ENCODE measurements around the gene WNT7A. TPM values are rescaled to one million over a fixed set of nuclear protein-coding genes. Genes with fewer than 3 reads are reported as not detected.

WNT7A gene
- total RNA-seq, 1 donor from 2014 or later = 0.44 TPM

DNA sequence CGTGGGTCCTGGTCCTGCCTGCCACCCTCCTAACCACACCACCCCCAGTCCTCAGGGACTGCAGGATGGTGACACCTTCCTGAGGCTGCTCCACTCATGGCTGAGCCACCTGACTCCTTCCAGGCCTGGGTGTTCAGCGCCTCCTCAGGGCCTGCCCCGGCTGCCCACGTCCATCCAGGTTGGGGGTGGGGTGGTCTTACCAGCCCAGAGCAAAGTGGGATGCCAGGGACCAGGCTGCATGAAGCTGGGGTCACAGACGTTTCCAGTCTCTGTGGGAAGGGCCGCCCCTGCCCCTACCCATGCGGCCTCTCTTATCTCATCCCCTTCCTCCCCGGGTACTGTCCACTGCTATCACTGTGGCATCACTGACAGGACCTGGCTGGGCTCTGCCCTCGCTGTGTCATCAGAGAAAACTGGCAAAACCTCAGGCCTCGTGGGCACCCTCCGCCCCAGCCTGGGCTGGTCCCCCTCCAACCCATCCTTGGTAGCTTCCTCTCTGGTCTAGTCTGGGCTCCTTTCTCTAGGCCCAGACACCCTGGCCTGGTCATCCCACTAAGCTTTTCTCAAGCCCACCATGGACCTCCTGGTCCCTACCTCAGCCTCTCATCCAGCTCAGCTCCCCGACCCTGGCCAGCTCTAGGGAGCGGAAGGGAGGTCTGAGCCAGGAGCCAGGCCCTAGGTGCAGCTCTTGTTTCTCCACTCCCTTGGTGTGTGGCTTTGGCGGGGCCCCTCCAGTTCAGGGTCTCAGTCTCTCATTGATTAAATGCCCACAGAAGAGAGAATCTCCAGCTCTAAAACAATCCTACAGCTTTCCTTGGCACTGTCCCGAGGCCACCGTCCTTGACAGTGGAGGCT, 32.9 kb downstream of the WNT7A start:
- intact Hi-C loops (cut with micrococcal nuclease) = no loop called here

DNA sequence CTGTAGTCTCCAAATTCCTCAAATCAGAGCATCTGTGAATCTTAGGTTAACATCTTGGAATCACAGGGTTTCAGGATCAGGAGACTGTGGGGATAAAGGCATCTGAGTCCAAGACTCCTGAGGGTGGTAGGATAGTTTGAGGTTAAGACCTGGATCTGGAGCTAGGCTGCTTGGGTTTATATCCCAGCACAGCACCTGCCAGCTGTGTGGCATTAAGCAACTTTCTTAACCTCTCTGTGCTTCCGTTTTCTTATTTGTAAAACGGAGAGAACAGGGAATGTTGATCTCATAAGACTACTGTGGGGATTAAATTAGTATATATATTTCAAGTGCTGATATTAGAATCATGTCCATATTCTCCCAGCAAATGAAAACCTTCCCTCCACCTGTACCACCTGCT, 33.6 kb downstream of the WNT7A start:
- intact Hi-C loops (cut with micrococcal nuclease) = no loop called here

DNA sequence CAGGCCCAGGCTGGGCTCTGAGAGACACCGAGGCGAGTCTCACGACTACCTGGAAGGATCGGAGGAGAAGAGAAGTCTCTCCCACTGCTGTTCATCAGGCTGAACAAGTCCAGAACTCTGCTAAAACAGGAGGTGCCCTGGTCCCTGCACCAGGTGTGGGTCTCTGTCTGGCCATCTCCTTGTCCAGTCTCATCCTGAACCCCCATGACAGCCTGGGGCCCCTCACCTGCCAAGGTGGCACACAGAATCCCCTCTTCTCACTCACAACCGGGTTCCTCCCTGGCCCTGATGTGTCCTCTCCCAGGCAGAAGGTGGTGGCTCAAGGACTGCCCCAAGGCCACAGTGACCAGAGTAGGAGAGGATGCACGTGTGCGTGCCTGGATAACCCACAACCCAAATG, 34.1 kb downstream of the WNT7A start:
- intact Hi-C loops (cut with micrococcal nuclease) = no loop called here

DNA sequence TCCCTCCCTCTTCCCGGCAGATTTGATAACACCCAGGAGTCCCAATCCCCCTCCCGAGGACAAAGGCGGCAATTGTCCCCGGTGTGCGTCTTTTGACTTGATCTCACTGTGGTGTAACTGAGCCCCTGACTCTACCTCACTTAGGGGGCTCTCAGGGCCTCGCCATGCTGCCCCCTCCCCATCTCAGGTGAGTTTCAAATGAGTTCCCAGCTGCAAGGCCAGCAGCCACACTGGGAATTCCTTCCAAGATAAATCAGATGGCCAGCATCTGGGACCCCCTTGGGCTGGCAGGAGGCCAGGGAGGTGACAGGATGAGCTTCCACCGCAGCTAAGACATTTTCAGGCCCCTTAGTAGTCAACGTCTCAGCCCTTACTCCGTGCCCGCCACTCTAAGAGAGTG, 35.0 kb downstream of the WNT7A start:
- intact Hi-C loops (cut with micrococcal nuclease) = no loop called here

DNA sequence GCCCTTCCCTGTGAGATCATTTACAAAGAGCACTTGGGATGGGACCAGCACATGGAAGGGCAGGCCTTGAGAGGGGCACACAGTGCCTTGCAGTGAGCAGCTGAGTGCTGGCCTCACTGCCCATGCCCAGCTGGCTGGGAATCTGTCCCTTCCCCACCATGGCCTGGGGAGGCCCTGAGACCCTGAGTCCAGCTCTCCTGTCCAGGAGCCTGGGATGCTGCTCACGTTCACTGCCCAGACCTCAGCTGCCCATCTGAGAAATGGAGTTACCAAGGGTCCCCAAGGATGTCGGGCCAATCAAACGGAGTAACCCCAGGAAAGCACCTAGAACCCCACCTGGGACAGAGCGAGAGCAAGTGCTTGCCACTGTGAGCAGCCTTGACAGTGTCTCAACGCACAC, 35.6 kb downstream of the WNT7A start:
- intact Hi-C loops (cut with micrococcal nuclease) = no loop called here

DNA sequence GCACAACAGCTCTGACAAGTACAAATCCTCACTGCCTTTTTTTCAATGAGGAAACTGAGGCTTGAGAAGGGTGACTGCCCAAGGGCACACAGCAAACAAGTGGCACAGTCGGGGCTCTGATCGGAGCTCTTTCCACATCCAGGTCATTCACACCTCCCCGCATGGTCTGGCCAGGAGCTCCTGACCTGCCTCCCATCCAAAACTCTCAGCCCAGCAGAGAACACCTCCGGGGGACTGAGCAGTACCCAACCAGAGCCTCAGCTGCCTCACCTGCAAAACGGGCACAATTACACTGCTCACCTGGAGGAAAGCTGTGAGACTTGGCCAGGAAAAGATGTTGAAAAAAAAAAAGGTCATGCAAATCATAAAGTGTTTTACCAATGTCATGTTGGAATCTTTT, 36.5 kb downstream of the WNT7A start:
- intact Hi-C loops (cut with micrococcal nuclease) = no loop called here

DNA sequence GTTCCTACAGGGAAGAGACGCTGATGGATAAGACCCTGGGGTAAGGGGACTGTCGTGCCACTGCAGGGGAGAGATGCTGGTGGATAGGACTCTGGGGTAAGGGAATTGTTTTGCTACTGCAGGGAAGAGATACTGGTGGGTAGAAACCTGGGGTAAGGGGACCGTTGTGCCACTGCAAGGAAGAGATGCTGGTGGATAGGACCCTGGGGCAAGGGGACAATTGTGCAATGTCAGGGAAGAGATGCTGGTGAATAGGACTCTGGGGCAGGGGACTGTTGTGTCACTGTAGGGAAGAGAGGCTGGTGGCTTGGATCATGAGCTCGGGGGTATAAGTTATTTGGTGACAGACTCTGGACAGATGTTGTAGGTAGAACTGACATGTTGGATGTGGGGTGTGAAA, 37.6 kb downstream of the WNT7A start:
- intact Hi-C loops (cut with micrococcal nuclease) = no loop called here

DNA sequence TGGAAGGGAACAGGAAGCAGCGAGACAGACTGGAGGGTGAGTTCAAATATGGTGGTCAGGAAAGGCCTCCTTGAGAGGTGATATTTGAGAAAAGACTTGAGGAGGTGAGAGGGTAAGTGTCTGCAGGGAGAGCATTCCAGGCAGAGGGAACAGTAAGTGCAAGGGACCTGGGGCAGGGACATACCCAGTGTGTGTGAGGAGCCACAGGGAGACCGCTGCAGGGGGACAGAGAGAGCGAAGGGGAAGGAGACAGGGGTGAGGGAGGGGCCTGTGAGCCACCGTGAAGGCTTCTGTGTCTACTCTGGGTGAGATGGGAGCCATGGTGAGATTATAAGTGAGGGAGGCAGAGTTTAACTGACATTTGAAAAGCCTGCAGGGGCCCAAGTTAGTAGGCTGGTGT, 38.0 kb downstream of the WNT7A start:
- intact Hi-C loops (cut with micrococcal nuclease) = no loop called here

DNA sequence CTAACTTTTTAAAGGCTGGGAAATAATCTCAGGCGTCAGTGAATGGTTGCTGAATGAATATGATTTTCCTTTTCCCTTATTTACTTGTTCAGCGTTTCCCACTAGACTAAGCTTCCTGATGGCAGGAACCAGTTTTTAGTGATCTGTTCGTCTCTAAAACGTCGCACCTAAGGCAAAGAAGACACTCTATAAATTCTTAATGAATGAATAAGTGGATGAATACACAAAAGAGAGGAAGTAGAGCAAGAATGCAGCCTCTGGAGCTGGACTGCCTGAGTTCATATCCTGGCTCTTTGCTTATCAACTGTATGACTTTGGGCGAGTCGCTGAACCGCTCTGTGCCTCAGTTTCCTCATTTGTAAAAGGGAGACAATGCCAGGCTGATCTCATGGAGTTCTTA, 38.7 kb downstream of the WNT7A start:
- intact Hi-C loops (cut with micrococcal nuclease) = no loop called here

DNA sequence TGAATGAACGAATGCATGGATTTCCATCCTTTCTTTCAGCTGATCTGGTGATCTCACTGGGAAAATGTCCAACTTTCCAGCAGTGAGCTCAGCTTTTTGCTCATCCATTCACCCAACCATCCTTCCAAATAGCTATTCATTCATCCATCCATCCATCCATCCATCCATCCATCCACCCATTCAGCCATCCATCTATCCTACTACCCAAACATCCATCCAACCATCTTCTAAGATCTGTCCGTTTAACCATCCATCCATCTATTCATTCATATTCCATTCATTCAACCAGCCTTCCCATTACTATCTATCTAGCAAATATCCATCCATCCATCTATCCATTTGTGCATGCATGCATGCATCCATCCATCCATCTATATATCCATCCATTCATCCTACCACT, 39.4 kb downstream of the WNT7A start:
- intact Hi-C loops (cut with micrococcal nuclease) = no loop called here

DNA sequence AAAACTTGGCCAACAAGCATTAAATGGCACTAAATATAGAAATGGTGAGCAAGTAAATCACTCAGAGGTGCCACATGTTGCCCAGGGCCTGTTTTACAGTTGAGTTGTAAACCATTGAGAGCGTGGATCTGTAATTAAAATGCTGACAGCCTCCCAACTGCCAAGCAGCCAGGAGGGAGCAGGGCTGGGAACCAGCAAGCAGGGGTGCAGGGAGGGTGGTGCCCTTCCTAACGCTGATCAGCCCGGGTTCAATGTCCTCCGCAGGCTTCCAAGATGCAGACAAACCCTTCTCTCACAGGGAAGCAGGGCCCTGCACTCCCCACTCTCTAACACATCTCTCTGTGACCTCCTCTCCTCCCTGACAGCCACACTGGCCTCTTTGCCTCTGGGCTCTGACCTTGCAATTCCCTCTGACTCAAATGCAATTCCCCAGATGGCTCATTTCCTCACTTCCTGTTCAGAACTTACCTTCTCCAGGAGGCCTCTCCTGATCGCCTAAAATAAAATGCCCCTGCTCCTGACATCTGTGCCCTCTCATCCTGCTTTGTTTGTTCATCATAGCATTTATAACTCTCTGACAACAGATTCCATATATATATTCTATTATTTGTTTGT, 40.0 kb downstream of the WNT7A start:
- intact Hi-C loops (cut with micrococcal nuclease) = no loop called here

DNA sequence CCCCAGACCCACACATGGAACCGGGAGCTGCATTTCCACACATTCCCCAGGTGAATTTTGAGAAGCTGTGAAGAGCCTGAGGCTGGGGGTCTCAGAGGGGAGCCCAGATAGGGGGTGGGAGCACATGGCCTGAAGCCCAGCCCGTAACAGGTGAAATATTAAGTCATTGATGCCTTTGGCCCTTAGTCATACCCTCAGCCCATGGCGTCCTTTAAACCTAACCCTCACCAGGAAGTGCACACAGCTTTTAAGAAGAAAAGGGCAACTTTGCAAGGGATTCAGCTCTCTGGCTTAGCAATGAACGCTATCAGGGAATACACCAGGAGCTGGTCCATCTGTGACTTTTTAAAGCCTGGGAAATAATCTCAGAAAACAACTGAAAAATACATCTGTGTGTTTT, 40.6 kb downstream of the WNT7A start:
- intact Hi-C loops (cut with micrococcal nuclease) = no loop called here

DNA sequence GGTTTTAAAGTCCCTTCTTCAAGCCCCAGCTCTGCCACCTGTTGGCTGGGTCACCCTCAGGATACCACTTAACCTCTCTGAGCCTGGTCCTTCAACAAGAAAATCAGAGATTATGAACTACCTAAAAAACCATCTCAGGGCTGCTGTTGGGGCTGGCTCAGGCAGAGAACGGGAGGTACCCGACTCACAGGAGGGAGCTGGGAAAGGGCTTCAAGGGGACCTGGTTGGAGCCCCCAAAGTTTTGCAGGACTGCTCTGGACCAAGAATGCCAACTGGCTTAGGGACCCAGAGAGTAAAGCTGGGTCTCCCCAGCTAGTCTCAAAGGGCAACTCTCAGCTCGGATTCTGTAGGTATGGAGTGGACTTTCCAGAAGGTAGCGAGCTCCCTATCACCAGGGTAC, 41.5 kb downstream of the WNT7A start:
- intact Hi-C loops (cut with micrococcal nuclease) = no loop called here

DNA sequence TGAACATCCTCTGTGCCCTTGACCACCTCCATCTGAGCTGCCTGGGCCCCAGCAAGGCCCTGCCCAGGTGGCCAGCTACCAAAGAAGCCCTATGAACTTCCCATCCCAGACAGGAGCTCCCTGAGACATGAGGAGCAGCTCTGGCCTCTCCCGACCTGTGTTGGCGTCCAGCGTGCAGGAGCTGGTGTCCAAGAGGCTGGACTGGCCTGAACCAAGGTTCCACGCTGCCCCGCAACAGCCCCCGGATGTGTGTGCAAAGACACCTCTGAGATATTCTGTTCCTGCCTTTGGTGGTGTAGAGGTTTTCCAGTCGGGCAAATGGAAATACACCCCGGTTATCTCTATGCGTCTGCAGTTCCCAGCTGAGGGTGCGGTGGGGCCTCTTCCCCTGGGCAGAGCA, 42.1 kb downstream of the WNT7A start:
- intact Hi-C loops (cut with micrococcal nuclease) = no loop called here

DNA sequence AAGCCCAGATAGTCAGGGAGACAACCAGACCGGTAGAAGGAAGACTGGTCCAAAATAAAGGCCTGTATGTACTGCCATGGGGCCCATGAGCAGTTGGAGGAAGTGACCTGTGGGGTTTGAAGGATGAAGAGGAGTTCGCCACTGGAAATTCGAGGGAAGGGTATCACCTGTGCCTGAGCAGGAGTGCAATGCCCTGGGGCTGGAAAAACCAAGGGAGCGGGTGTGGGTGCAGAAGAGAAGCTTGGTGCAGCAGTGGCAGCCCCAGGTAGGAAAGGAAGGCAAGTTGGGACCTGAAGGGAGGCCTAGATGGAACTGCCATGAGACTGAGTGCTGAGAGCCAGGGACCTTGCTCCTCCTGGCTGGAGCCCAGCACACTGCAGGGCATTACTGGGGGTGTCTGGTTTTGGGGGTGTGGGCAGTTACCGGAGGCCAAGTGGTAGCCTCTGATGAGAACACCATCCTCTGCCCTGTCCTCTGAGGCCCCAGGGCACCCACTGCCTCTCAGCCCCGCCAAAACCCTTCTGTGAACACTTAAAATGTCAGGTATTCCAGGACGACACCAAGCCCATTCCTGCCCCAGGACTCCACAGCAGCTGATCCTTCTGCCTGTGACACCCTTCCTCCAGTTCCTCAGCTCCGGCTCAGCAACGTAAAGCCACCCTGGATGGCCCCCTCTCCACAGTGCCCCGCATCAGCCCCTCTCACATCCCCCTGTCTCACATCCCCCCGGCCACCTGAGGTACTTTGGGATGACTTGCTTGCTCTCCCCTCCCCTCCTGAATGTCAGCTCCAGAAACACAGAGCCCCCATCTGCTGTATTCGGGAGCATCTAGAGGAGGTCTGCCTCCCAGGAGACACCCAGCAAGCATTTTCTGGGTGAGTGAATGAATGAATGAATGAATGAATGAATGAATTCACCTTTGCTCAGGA, 42.9 kb downstream of the WNT7A start:
- intact Hi-C loops (cut with micrococcal nuclease) = no loop called here

DNA sequence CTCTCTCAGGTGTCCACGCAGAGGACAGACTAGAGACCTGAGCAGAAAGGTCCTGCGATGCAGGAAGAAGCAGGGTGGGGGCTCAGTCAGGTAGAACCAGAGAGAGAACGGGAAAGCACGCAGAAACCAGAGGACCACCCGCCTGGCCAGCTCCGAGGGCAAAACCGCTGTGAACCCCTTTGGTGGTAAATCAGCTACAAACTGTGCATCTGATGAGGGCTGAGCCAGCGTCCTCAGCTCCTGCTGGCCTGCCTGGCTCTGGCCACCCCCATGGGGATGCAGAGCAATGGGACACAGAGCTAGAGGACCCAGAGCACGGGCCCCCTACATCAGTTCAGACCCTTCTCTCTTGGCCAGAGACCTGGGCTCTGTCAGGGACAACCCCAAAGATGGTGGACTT, 44.6 kb downstream of the WNT7A start:
- intact Hi-C loops (cut with micrococcal nuclease) = no loop called here

DNA sequence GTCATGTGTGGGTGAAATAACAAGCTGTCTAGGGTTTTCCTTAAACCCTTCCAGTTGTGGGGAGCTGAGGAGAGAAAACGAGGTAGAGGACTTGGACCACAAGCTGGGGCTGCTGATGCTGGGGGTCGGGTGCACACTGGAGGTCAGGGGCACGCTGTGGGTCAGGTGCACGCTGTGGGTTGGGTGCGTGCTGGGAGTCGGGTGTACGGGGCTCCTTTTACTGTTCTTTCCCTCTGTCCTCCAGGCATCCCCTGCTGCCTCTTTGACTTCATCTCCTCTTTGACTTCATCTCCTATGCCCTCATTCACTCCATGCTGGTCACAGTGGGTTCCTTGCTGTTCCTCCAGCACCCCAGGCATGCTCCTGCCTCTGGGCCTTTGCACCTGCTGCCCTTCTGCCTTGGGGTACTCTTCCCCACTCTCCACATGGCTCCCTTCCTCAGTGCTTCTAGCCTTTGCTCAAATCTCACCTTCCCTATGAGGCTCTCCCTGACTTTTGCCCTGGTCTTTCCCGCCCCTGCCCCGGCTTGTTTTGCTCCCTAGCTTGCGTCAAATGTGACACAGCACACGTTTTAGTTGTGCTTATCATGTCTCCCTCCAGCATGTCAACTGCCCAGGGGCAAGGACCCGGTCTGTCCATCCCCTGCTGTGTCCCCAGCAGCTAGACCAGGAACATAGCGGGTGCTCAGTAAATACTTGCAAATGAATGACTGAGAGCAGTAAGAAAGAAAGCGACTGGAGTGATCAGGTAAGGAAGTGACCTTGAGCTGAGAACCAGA, 45.4 kb downstream of the WNT7A start:
- intact Hi-C loops (cut with micrococcal nuclease) = no loop called here

DNA sequence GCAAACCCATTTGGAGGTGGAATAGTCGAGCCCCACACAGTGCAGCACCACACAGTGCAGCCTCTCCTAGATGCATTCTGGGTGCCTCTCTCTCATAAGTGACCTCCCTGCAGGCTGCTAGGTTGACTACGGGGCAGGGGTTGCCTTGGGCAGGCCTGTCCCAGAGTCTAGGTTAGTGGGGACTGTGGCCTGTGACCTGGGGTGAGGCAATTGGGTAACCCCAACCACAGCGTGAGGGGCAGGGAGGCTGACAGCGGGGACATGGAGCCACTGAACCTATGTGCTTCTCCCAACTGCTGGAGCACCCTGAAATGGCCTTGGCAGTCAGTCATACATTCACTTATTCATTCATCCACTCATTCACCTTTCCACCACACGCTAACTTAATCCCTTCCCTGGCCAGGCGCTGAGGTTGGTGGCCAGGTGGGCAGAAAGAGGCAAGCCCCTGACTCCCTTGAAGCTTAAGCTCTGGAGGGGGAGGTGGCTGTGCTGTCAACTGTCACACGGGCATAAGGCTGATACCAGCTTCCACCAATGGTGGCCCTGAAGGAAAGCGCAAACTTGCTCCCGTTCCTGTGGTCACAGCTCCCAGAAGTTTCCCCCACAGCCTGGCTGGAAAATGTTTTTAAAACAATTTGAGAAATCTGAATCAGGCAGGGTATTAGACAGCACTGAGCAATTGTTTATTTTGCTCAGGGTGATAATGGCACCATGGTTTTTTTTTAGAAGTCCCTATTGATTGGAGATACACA, 46.2 kb downstream of the WNT7A start:
- intact Hi-C loops (cut with micrococcal nuclease) = no loop called here

DNA sequence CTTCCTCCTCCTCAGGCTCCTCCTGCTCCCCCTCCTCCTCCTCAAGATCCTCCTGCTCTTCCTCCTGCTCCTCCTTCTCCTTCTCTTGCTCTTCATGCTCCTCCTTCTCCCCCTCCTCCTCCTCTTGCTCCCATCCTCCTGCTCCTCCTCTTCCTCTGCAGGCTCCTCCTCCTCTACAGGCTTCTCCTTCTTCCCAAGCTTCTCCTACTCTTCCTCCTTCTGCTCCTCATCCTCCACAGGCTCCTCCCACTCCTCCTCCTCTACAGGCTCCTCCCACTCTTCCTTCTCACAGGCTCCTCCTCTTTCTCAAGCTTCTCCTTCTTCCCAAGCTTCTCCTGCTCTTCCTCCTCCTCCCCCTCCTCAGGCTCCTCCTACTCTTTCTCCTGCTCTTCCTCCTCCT, 47.7 kb downstream of the WNT7A start:
- intact Hi-C loops (cut with micrococcal nuclease) = no loop called here

DNA sequence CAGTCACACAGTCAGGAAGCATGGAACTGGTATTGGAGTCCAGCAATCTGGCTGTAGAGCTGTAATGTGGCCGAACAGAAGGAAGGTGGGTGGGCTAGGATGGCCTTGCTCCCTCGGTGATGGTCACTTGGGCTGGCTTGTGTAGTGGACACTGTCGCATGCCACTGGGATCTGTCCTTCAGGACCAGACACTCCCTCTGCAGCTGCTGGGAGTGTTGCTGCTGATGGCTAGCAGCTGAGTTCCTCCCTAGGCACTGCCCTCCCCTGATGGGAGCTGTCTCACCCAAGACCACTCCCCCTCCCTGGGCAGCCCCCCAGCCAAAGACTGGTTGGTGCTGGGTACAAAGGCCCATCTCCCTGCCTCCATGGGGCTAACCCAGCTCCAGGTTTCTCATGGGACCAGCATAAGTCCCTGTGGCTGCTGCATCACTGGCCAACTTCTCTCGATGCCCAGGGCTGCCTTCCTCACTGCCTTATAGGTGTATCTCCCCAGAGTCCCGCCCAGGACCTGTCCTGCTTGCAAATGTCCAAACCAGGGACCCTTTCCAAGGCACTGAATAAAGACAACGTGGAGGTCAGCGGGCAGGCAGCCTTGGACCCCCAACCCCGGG, 48.4 kb downstream of the WNT7A start:
- intact Hi-C loops (cut with micrococcal nuclease) = no loop called here
